K562 (cell line): ENCODE measurements around the gene PTGIS. TPM values are rescaled to one million over a fixed set of nuclear protein-coding genes. Genes with fewer than 3 reads are reported as not detected.

ENCODE experiments used
- ATAC-seq: fragments of 200-7000 bp; cut with Tn5 transposase; 3 replicates; pipeline ENCODE4 v1.9.1; 2020; ENCODE audit warnings: moderate library complexity
- BruUV-seq: library from RNA; stranded (reverse); fragments of 400-500 nt; replicated peaks from 2 replicates; lab custom pipeline; 2021; lab: Mats Ljungman, UMichigan
- CTCF ChIA-PET: fragments of 300-600 bp; formaldehyde crosslinking; extraction: SDS; loops from one replicate; lab custom pipeline; 2021; ENCODE audit warnings: low intra/inter-chr PET ratio; lab: Yijun Ruan, JAX
- POLR2A ChIA-PET: fragments of 300-600, 350-650 bp; sonication (Branson Sonifier 250); formaldehyde crosslinking; extraction: SDS; loops from one replicate; lab custom pipeline; 2021; ENCODE audit warnings: antibody characterized with exemption, inconsistent platforms; lab: Yijun Ruan, JAX
- DNase-seq, 4 experiments: peaks; one replicate each; pipeline versions ENCODE4 v3.0.0 to v3.0.0-alpha.2; 2011 to 2018; ENCODE audit warnings: low spot score in 3 of 4, mixed read lengths in 3 of 4; ENCODE audit errors: extremely low read depth in 1 of 4
- FAIRE-seq: peaks from 2 replicates; lab custom pipeline; 2011; peaks lifted over from hg19 to GRCh38; lab: Jason Lieb, UNC
- H2AFZ ChIP-seq: 2 replicates; pipeline ENCODE4 v1.6.0; 2011; ENCODE audit warnings: low read depth, low read length, control low read depth, inconsistent platforms
- H3K27ac ChIP-seq: fragments of 200-600 bp; 3 replicates; pipeline ENCODE4 v1.8.0; 2011; ENCODE audit warnings: low read depth, mild to moderate bottlenecking, control low read depth, inconsistent platforms, low read length, moderate library complexity, mixed read lengths; ENCODE audit errors: extremely low read depth
- H3K27me3 ChIP-seq, 2 experiments: fragments of 300-600 bp in 1 of 2; 2 replicates in 1 of 2; 3 replicates in 1 of 2; pipeline versions ENCODE4 v1.6.0 to v1.8.0; 2011; ENCODE audit warnings: inconsistent platforms in 2 of 2, low read length in 2 of 2, mild to moderate bottlenecking in 1 of 2, mixed read lengths in 1 of 2, moderate library complexity in 1 of 2; ENCODE audit not compliant: control insufficient read depth in 2 of 2, insufficient read depth in 2 of 2
- H3K36me3 ChIP-seq: fragments of 300-600 bp; 3 replicates; pipeline ENCODE4 v1.8.0; 2011; ENCODE audit warnings: mild to moderate bottlenecking, low read length, inconsistent platforms; ENCODE audit not compliant: control insufficient read depth, insufficient read depth
- H3K4me1 ChIP-seq, 2 experiments: fragments of 200-600 bp in 1 of 2; replicated peaks in 1 of 2; 2 replicates in 1 of 2; 3 replicates in 1 of 2; pipeline versions ENCODE4 v1.5.1 to v1.8.0; 2011; ENCODE audit warnings: inconsistent platforms in 2 of 2, low read length in 2 of 2, mild to moderate bottlenecking in 1 of 2, mixed read lengths in 1 of 2, moderate library complexity in 1 of 2; ENCODE audit not compliant: control insufficient read depth in 2 of 2, insufficient read depth in 2 of 2
- H3K4me2 ChIP-seq: 2 replicates; pipeline ENCODE4 v1.6.1; 2011; ENCODE audit warnings: low read length, control low read depth, inconsistent platforms, mixed read lengths; ENCODE audit not compliant: insufficient read depth
- H3K4me3 ChIP-seq: fragments of 200-600 bp; sonication (generic), shearing (Covaris generic); 2 replicates; pipeline ENCODE4 v1.5.1; 2016; ENCODE audit warnings: control low read depth, inconsistent platforms
- H3K79me2 ChIP-seq: fragments of 200-600 bp; 3 replicates; pipeline ENCODE4 v1.8.0; 2011; ENCODE audit warnings: low read length, inconsistent platforms; ENCODE audit not compliant: control insufficient read depth, insufficient read depth
- H3K9ac ChIP-seq, 2 experiments: 2 replicates each; pipeline versions ENCODE4 v1.6.0 to v1.6.1; 2011; ENCODE audit warnings: low read depth in 2 of 2, low read length in 2 of 2, control low read depth in 1 of 2, inconsistent platforms in 1 of 2, mild to moderate bottlenecking in 1 of 2, mixed read lengths in 1 of 2; ENCODE audit not compliant: insufficient read depth in 1 of 2
- H3K9me1 ChIP-seq: one replicate; pipeline ENCODE4 v1.6.0; 2011; ENCODE audit warnings: inconsistent platforms, mild to moderate bottlenecking, low read length, moderate library complexity; ENCODE audit not compliant: control insufficient read depth, insufficient read depth
- H3K9me3 ChIP-seq: replicated peaks from 2 replicates; pipeline ENCODE4 v1.5.1; 2011; ENCODE audit warnings: low read depth, low read length, inconsistent platforms; ENCODE audit not compliant: control insufficient read depth, insufficient read depth
- H4K20me1 ChIP-seq: replicated peaks from 2 replicates; pipeline ENCODE4 v1.6.1; 2011; ENCODE audit warnings: low read length, inconsistent platforms, mixed read lengths; ENCODE audit not compliant: control insufficient read depth, insufficient read depth
- ATF7 ChIP-seq: fragments of 450-650 bp; IDR thresholded peaks from 2 replicates; pipeline ENCODE4 v1.7.1; 2014; ENCODE audit warnings: mild to moderate bottlenecking, moderate library complexity
- CHCHD3 ChIP-seq: fragments of 250-450 bp; sonication (Bioruptor Pico); IDR thresholded peaks from 2 replicates; pipeline ENCODE4 v2.1.2; 2022; ENCODE audit warnings: mild to moderate bottlenecking
- DACH1 ChIP-seq: fragments of 450-650 bp; IDR thresholded peaks from 2 replicates; pipeline ENCODE4 v1.6.1; 2018; ENCODE audit not compliant: partially characterized antibody
- E2F5 ChIP-seq: sonication (generic); formaldehyde crosslinking; IDR thresholded peaks from 2 replicates; pipeline ENCODE4 v1.8.0; 2022; ENCODE audit warnings: mild to moderate bottlenecking, missing genetic modification reagents
- NCOA2 ChIP-seq, 2 experiments: fragments of 450-650 bp; IDR thresholded peaks; 2 replicates each; pipeline ENCODE4 v1.6.1; 2018; ENCODE audit warnings: mild to moderate bottlenecking in 2 of 2, moderate library complexity in 1 of 2; ENCODE audit not compliant: partially characterized antibody in 2 of 2
- NEUROD1 ChIP-seq: fragments of 150-350 bp; IDR thresholded peaks from 2 replicates; pipeline ENCODE4 v1.6.1; 2014; ENCODE audit warnings: borderline replicate concordance, low read length, low read depth; ENCODE audit not compliant: partially characterized antibody
- SMARCA4 ChIP-seq: fragments of 450-650 bp; IDR thresholded peaks from 2 replicates; pipeline ENCODE4 v1.6.1; 2016
- SMARCA5 ChIP-seq: fragments of 450-650 bp; IDR thresholded peaks from 2 replicates; pipeline ENCODE4 v1.6.1; 2016
- SMARCB1 ChIP-seq: IDR thresholded peaks from 2 replicates; pipeline ENCODE4 v1.6.1; 2011; ENCODE audit warnings: improper control_type of control experiment, low read depth; ENCODE audit not compliant: insufficient read length
- SRF ChIP-seq, 2 experiments: fragments of 250-450, 450-650 bp in 1 of 2; sonication (Bioruptor Pico) in 1 of 2; sonication (generic) in 1 of 2; formaldehyde crosslinking; IDR thresholded peaks; 2 replicates each; pipeline versions ENCODE4 v1.5.0 to v1.5.1; 2020 to 2022; ENCODE audit warnings: mild to moderate bottlenecking in 1 of 2, missing genetic modification reagents in 1 of 2
- THAP12 ChIP-seq: fragments of 250-450 bp; sonication (Bioruptor Pico); IDR thresholded peaks from 2 replicates; pipeline ENCODE4 v1.9.0; 2021; ENCODE audit warnings: mild to moderate bottlenecking, inconsistent platforms
- VEZF1 ChIP-seq: fragments of 200-800 bp; sonication (Bioruptor generic); IDR thresholded peaks from 2 replicates; pipeline ENCODE4 v1.6.1; 2017; ENCODE audit warnings: missing genetic modification characterization, missing compliant biosample characterization
- ZNF316 ChIP-seq: fragments of 450-650 bp; IDR thresholded peaks from 2 replicates; pipeline ENCODE4 v1.6.1; 2016
- ZNF395 ChIP-seq: fragments of 200-800 bp; sonication (Bioruptor generic); IDR thresholded peaks from 2 replicates; pipeline ENCODE4 v1.6.1; 2017; ENCODE audit warnings: missing genetic modification characterization, missing compliant biosample characterization
- ZNF766 ChIP-seq: fragments of 200-800 bp; sonication (Bioruptor generic); conservative IDR thresholded peaks from 2 replicates; pipeline ENCODE4 v1.6.1; 2016; ENCODE audit warnings: missing genetic modification characterization, missing compliant biosample characterization
- ZNF77 ChIP-seq: fragments of 250-450 bp; sonication (Bioruptor Pico); IDR thresholded peaks from 2 replicates; pipeline ENCODE4 v1.5.0; 2020
- WGBS: fragments of 100-300 bp; shearing (Covaris generic); methylation state at CpG from one replicate; pipeline ENCODE4 v1.1.6; 2016; ENCODE audit warnings: low coverage, mixed read lengths; ENCODE audit not compliant: insufficient coverage; ENCODE audit errors: missing lambda C conversion rate; 5-methylcytosine and 5-hydroxymethylcytosine counted together
- in situ Hi-C: fragments of 300-500 bp; cut with MboI; formaldehyde crosslinking; loops from 4 replicates; pipeline ENCODE4 v1.15.0; 2018; ENCODE audit warnings: inconsistent platforms, mixed read lengths
- intact Hi-C: fragments of 100-400 bp; cut with micrococcal nuclease; formaldehyde crosslinking; loops from 2 replicates; pipeline ENCODE4 v1.14.2; 2022
- polyA plus RNA-seq, 8 experiments: library from polyadenylated mRNA; depleted of rRNA in 4 of 8; stranded (reverse) in 5 of 8; unstranded in 3 of 8; fragments of >200 nt; fragmentation: Nextera tagmentation in 2 of 8; fragmentation: Illumina TruSeq in 1 of 8; extraction: Ambion mirVana in 2 of 8; extraction: Trizol in 1 of 8; gene quantifications; 2 replicates each; pipeline versions ENCODE4 v1.2.1 to v1.2.3, GENCODE V29; 2011 to 2014; ENCODE audit warnings: inconsistent platforms in 1 of 8, missing spikeins in 1 of 8
- total RNA-seq, 7 experiments: library from RNA; depleted of rRNA in 6 of 7; stranded (reverse); fragments of >200 nt in 6 of 7; fragmentation: Illumina TruSeq in 2 of 7; extraction: Trizol in 2 of 7; gene quantifications; 2 replicates each; pipeline versions ENCODE4 v1.2.1 to v1.2.3, GENCODE V29; 2011 to 2021; ENCODE audit warnings: low replicate concordance in 1 of 7

PTGIS gene
- total and polyA plus RNA-seq, 9 of the 15 experiments (the other 6 are each of a cell fraction or from before 2014, with no cell fraction given) = not detected

- no TSS peak for BruUV-seq
- intact Hi-C loops (no loop called here), in situ Hi-C loops (no loop called here)
- Histone ChIP-seq H2AFZ (no peak overlapping the region), H3K9me1 (no peaks in the 10 kb centered on the region), H3K4me3 (no peak overlapping the region), H3K4me2 (no peak overlapping the region; the same call in 1 of the 2 replicates), H3K27ac (no peak overlapping the region), H3K9me3 (peaks cover 7% of the 10 kb centered on the region; the same call in 1 of the 2 replicates), H3K27me3 (peaks cover 33 to 53% of the 10 kb centered on the region in 2 experiments; a peak in 4 of 5 replicates), H3K79me2 (no peaks in the 10 kb centered on the region), H4K20me1 (peaks cover 12% of the 10 kb centered on the region; the same call in 1 of the 2 replicates), H3K9ac (0 out of 4 replicates have a peak overlapping the region, but pooled peaks of 1 of the 2 experiments have one; percentile 23), H3K36me3 (no peaks in the 10 kb centered on the region), H3K4me1 (peaks cover 3 to 8% of the 10 kb centered on the region in 2 experiments; a peak in 4 of 5 replicates)
- WGBS = 9% methylated on average over 11 of the region's 12 CpGs
- peak; percentile 78 for ATAC-seq
- peak; percentile 81 for FAIRE-seq
- peak; percentile 58 to 77 (median 68) for DNase-seq
- POLR2A ChIA-PET = interaction anchor here (0.6 kb wide), 1 partner anchor 9 kb away, joined by 3 read pairs; no protein-coding TSS in a partner anchor
- CTCF ChIA-PET = no interaction called here
- TF ChIP-seq SRF (CRISPR knock-in tag; IDR thresholded peaks at IDR 0.05) (peak in 1 of 2 experiments; percentile 59; a peak in 1 of 4 replicates), CHCHD3 (CRISPR knock-in tag) (no peak), SMARCA4 (peak; percentile 70), ZNF77 (CRISPR knock-in tag) (no peak), SMARCB1 (no peak), ZNF766 (0 out of 2 replicates have a peak, but pooled peaks have one; percentile 32), THAP12 (no peak), NCOA2 (IDR thresholded peaks at IDR 0.05; ENCODE audit: partially characterized antibody in 2 of 2) (no peak), DACH1 (no peak), E2F5 (no peak), ZNF395 (CRISPR knock-in tag) (peak; percentile 72), NEUROD1 (peak; percentile 36), VEZF1 (peak; percentile 52), ZNF316 (0 out of 2 replicates have a peak, but pooled peaks have one; percentile 8), SMARCA5 (no peak), ATF7 (peak; percentile 42; the same call in 1 of the 2 replicates)
Measured at GRCh38 chr20:49583669-49584417, 15.9 kb upstream of the PTGIS start.
